GM18526 (cell line): ENCODE results near the gene CRACR2A.

Source experiments
- POLR2A ChIP-seq: IDR thresholded peaks from 3 replicates; pipeline ENCODE4 v1.6.1; 2011; ENCODE audit not compliant: insufficient read length; ENCODE audit errors: extremely low read depth

The CRACR2A gene

DNA sequence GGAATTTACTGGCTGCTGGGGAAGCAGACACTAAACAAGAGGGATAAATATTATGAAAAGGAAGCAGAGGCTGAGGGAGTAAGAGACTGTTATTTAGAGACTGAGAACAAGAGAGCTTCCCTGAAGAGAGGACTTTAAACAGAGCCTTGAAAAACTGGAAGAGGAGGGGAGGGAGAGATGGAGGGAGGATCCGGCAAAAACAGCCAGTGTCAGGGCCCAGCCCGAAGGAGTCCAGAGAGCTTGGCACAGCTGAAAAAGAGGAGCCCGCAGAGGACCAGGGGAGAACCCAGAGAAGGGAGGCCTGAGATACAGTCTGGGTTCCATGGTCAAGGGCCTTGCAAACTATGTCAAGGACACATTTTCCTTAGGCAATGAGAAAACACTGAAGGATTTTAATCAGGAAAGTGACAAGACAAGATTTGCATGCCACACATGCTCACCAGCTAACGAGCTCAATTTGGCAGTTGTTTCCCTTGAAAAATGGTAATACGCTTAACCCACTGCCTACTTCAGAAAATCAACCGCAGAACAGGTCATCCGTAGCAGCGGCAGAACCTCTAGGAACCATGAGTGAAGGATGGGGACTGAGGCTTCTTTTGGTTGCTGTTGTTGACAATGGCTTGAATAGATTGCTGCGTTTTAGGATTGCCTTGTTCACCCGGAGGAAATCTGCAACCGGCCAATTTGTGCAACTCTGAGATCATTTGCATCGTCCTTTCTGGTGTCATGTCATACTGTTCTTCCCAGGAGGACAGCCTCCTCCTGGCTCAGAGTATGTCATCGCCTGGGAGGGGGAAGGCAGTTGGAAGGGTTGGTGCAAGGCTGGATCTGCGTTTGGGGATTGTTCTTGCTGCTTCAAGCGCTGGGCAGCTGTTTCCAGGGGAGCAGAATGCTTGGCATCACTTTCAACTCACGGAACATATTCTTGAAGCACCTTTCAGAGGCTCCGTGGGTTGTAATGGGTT lies 153.7 kb downstream of the CRACR2A start:
- TF ChIP-seq POLR2A: no peak

DNA sequence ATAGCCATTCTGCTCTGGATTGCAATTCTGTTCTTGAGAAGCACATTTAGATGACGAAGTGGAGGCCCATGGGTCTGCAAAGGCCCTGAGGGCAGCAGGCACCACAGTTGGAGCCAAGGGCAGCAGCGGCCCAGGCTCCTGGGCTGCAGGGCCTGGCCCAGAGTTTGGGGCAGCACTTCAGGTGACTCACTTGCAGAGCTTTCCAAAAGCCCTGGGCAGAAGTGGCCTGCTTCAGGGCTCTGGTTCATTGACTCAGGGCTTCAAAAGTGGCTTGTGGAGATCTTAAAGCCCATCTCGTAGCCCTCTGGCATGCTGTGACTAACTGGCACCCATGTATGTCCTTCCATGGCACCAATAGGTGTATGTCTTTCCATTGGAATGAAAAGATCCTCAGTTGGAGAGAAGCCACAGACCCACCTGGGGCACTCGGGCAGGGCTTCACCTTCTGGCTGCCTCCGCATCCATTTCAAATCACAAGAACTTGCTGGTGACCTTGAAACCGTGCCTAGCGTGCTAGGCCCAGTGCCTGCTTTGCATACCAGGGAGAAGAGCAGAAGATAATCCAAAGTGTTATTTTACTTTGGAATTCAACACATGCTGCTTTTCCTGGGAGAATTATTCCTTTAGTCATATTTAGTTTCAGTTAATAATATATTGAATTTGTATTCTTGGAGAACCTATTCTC lies 155.2 kb downstream of the CRACR2A start:
- no peak for TF ChIP-seq POLR2A

DNA sequence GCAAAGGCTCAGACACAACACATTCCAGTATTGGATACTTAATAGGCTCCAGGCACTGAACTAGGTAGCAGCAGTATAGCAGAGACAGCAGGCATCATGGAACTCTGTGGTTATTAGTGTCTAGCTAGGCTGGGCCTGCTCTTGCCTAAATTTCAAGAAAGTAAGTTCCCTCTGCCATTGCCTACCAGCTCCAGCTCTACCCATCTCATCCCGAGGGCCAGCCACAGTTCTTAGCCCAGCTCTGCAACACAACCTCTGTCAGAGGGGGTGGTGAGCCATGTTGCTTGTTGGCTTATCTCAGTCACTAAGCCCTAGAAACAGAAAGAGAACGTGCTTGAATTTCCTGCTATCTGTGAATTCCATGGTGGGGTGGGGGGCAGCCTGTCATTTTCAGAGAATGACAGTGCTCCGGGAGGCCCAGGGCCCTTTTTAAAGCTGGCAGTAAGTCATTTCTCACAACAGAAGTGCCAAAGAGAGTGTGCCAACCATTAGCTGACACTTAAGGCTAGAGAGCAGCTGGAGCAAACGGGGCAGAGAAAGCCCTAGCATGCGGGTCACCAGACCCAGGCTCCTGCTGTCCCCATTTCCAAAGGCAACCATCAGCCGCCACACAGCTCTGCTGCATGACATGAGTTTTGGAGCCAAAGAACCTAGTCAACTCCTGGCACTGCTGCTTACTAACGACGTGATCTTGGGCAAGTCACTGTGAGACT lies 156.1 kb downstream of the CRACR2A start:
- no peak for TF ChIP-seq POLR2A

DNA sequence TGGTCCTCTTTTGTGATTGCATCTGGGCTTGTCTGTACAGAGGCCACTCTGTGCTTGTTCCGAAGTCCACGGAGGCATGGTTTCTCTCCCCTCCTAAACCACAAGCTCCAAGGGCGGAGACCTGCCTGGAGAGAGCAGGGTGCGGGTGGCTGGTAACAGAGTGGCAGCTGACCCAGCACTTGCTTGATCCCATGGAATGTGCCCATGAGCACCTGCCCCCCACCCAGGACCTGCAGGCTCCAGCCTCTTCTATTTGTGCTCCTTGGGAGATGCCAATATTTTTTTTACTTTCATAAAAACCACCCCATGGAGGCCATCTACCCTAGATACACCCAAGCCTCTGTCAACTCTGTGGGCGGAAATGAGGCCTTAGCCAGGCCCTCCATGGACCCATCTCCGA lies 157.2 kb downstream of the CRACR2A start:
- TF ChIP-seq POLR2A: no peak

DNA sequence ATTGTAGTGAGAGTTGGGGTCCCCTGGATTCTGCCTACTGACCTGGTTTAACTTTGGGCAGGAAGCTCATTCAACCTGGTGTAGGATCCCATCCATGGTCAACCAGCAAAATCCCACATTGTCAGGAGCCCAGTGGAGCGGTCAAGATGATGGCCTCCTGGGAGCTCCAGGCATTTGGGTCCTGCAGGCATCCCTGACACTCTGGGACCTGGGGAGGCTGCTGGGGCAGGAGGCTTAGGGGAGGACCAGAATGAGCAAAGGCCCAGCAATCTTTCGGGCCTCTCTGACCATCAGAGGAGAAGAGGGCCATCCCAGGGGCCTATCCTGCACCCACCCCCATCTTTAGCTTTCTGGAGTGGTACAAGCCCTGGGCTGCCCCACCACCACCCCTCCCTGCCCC lies 157.9 kb downstream of the CRACR2A start:
- TF ChIP-seq POLR2A: no peak

DNA sequence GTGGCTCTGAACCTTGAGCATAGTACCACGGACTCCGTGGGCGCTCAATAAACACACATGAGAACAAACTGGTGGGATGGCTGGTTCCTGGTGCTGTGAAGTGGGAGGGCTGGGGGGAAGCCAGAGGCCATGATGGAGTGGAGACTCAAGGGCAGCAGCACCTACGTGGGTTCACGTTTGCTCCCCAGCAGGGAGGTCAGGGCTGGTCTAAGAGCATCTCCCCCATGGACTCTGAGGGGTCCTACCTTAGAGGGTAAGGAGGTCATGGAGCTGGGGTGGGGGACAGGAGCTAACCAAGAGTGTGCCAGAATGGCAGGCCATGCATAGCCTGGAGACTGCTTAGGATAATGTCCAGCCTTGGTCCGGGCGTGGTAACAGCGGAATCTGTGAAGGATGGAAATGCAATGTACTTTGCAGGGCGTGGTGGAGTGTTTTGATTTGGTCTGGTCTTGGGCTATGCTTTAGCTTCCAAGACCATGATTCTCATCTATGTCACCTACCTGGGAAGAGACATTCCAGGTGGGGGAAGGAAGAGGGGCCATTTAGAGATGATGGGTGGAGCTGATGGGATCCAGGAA lies 158.9 kb downstream of the CRACR2A start:
- TF ChIP-seq POLR2A: no peak

DNA sequence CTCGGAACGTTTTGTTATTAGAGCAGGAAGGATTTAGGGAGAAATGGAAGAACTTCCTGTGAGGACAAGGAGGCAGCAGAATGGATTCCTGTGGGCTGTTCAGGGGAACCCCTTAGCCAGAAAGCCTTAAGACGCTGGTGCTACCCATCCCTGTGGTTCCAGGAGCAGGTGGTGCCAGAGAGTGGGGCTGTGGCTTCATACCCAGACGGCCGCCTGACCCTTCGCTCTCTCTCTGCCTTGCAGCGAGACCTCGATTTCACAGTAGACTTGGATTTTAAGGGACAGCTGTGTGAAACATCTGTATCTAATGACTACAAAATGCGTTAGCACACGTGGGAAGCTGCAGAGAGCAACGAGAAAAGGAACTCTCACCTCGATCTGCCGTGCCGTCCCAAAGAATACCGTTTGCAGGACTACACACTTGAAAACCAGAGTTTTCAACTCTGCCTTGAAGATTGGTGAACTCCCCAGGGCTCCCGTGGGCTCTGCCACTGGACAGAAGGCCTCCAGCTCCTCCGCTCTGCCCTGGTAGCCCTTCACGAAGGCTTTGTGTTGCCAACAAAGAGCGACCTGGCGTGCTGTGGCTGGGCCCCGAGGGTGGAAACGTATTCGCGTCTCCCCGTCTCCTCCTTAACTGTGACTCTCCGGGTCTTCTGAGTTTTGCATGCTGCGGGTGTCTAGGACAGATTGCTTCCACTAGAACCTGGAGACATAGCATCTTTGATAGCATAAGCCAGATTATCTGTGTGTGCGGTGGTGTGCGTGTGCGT lies 159.9 kb downstream of the CRACR2A start:
- no peak for TF ChIP-seq POLR2A

DNA sequence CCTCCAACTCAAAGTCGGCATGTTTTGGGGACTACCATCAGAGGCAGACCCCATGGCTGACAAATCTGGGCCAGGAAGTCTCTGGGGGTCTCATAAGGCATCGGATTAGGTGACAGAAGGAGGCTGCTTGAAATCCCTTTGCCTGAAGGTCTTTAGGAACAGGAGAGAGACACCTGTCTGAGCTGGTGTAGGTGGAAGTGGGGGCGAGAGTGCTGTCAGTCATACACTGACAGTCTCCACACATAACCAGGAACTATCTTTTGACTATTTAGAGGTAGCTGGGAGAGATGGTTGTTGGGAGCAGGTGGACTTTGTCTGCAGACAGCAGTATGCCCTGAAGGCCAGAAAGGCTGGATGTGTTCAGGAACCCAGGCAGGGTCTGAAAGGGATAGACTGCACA lies 163.2 kb downstream of the CRACR2A start:
- no peak for TF ChIP-seq POLR2A

DNA sequence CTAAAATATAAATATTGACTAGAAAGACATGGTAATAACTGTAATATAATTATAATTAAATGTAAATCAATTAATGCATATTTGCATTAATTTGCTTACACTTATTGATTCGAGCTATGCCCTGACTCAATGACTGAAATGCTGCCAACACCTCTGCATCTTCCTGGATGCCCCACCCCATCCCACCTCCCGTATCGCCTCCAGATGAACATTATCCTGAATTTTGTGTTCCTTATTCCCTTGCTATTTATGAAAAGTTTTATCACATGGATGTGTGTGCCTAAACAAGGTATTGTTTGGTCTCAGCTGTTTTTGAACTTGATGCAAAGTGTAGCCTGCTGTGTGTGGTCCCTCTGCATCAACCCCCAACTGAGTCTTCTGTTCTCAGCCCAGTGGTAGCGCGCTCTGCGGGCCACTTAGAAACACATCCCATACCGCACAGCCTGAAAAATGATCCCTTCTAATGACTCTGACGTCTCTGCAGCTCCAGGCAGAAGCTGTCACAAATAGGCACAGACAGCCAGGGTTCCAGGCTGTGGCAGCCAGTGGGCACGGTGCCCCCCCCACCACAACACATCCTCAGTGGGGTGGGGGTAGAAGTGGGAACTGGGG lies 165.4 kb downstream of the CRACR2A start:
- TF ChIP-seq POLR2A: no peak

DNA sequence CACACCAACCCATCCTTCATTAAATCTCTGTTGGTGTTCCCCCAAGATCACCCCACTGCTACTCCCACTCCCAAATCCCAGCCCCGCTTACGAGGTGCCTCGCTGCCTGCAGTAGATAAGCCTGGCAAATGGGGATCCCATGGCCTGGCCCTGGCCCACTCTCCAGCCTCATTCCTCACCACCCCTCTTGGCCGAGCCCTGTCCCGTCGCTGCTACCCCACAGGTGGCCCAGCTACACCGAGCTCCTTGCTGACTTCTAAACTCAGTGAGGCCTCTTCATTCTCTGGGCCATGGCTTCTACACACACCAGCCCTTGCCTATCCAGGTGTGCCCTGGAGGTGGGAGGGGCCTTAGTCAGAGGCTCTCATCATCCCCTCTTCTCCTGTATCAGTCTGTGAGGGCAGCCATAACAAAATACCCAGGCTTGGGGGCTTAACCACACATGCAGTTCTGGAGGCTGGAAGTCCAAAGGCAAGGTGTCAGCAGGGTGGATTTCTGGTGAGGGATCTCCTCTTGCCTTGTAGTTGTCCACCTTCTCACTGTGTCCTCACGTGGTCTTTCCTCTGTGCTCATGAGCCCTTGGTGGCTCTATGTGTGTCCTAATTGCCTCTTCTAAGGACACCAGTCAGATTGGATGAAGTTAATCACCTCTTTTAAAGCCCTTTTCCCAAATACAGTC lies 169.1 kb downstream of the CRACR2A start:
- no peak for TF ChIP-seq POLR2A

DNA sequence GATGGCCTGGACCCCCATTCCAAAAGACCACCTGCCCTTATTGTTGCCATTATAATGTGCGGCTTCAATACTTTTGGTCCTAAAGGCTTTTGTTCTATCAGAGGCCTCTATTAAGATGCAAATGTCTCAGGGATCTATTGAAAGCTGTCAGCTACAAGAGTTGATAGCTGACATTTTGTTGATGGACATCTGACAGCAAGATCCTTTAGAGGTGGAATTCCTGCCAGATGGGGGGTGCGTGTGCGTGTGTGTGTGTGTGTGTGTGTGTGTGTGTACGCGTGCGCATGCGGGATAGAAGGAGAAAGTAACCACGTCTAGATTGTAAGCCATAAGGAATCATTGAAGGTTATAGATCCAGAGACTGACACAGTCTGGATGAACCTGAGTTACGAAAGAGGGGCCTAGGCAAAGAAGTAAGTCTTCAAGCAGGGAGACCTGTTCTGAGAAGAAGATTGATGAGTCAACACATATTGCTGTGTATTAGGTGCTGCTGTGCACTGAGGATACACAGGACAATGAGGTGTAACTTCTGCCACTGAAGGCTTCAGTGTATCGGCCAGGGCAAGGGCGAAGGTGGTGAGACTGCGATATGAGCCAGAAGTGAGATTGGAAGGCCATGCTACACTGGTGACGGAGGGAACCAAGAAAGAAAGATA lies 172.7 kb downstream of the CRACR2A start:
- TF ChIP-seq POLR2A: no peak

DNA sequence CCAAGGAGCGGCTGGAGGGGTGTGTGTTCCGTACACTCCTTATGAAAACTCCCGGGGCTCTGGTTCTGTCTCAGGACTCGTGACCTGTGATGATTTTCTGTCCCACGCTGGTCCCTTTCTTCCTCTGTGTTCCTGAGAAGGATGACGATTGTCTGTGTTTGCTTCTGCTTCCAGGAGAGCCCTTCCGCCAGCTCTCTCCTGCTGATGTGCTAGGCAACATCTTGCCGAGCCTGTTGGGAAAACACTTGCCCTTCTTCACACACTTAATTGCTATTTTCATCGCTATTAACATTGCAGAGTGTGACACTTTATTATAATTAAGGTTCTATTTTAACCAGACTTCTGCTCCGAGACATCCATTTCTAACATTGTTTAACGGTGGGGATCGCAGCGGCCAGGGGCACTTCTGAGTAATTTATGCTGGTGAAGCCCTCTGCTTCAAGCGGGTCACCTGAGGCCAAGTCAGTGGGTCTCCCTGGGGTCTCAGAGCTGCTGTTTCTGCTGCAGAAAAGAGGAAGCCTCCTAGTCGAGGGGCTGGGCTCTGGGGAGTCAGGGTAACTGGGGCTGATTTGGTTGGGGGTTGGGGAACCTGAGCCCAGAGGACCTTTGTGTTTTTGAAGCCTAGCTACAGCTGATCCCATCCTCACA lies 173.3 kb downstream of the CRACR2A start:
- no peak for TF ChIP-seq POLR2A

DNA sequence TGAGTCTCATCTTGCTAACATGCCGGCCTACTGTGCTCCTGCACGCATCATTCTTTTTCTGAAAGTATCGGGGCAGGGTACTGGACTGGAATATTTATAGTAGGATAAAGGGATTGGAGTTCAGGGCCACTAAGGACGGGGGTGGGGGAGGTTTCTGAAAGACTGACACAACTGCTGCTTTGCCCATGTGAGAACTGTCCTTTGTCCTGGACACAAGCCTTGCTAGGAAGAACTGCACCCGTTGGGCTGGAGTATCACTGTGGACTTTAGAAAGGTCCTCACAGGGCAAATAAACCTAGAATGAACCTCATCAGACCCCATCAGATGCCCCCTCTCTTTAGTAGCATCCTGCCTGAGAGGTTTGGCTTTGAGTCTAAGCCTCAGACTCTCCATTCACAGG lies 174.4 kb downstream of the CRACR2A start:
- TF ChIP-seq POLR2A: no peak
